GM12801 (cell line): ENCODE results near the gene RASSF9.

Experiments
- CTCF ChIP-seq: IDR thresholded peaks from one replicate; pipeline ENCODE4 v1.5.1; 2011; ENCODE audit warnings: control low read depth; ENCODE audit not compliant: insufficient read length; ENCODE audit errors: extremely low read depth

The RASSF9 gene

GRCh38 chr12:85856966-85857365 lies 20.8 kb upstream of the RASSF9 start:
- TF ChIP-seq CTCF, result no peak

- TF ChIP-seq CTCF, result no peak
Measured at GRCh38 chr12:85855305-85855704, 19.1 kb upstream of the RASSF9 start.

GRCh38 chr12:85849344-85849743 lies 13.1 kb upstream of the RASSF9 start:
- no peak for TF ChIP-seq CTCF

- TF ChIP-seq CTCF, result no peak
Measured at GRCh38 chr12:85843606-85844310, 7.5 kb upstream of the RASSF9 start.

- TF ChIP-seq CTCF, result no peak
Measured at GRCh38 chr12:85835426-85836196, 598 bp downstream of the RASSF9 start.

GRCh38 chr12:85834378-85834777 lies 1.8 kb downstream of the RASSF9 start:
- TF ChIP-seq CTCF, result no peak

- TF ChIP-seq CTCF, result no peak
Measured at GRCh38 chr12:85833579-85833978, 2.6 kb downstream of the RASSF9 start.
